HTR-8/SVneo (cell line): ENCODE results near the gene SCAMP3.
A peak's percentile ranks its signal among the peaks of the same experiment; 100 is the strongest.

Experiments
- DNase-seq: peaks from one replicate; pipeline ENCODE4 v3.0.0; 2011; ENCODE audit warnings: low spot score, mixed read lengths; ENCODE audit not compliant: insufficient read length
- FAIRE-seq: peaks from 2 replicates; lab custom pipeline; 2011; peaks lifted over from hg19 to GRCh38; lab: Jason Lieb, UNC

Gene SCAMP3

GRCh38 chr1:155286544-155286943 lies 24.4 kb upstream of the SCAMP3 start:
- FAIRE-seq: no peak

GRCh38 chr1:155285631-155286044 lies 23.5 kb upstream of the SCAMP3 start:
- DNase-seq (no peak), FAIRE-seq (no peak)

More at GRCh38 chr1:155286544-155286943, 24.4 kb upstream of the SCAMP3 start:
- DNase-seq: no peak

- FAIRE-seq (no peak), DNase-seq (no peak)
Observed at GRCh38 chr1:155285063-155285462, 22.9 kb upstream of the SCAMP3 start.

GRCh38 chr1:155284476-155284875 lies 22.3 kb upstream of the SCAMP3 start:
- DNase-seq: no peak
- FAIRE-seq: no peak

GRCh38 chr1:155282488-155283091 lies 20.4 kb upstream of the SCAMP3 start:
- DNase-seq (no peak), FAIRE-seq (no peak)

- FAIRE-seq: no peak
- DNase-seq: no peak
Observed at GRCh38 chr1:155279268-155279667, 17.1 kb upstream of the SCAMP3 start.

- no peak for DNase-seq
Observed at GRCh38 chr1:155278689-155279160, 16.6 kb upstream of the SCAMP3 start.

GRCh38 chr1:155277902-155278688 lies 15.9 kb upstream of the SCAMP3 start:
- FAIRE-seq: no peak
- peak; percentile 41 for DNase-seq

More at GRCh38 chr1:155278689-155279160, 16.6 kb upstream of the SCAMP3 start:
- no peak for FAIRE-seq

GRCh38 chr1:155277070-155277901 lies 15.1 kb upstream of the SCAMP3 start, which contains the start of gene HCN3:
Gene HCN3 (plus strand): TSS chr1:155277463. CDS start chr1:155277591, 128 bp downstream.
- no peak for FAIRE-seq

GRCh38 chr1:155273343-155274245 lies 11.4 kb upstream of the SCAMP3 start, which contains the start of gene CLK2:
Gene CLK2 (minus strand): TSS chr1:155273504. CDS start chr1:155270977, 2,527 bp downstream.
- DNase-seq (peak; percentile 93), FAIRE-seq (peak; percentile 72)

More at GRCh38 chr1:155277070-155277901, 15.1 kb upstream of the SCAMP3 start, which contains the start of gene HCN3:
- peak; percentile 92 for DNase-seq

GRCh38 chr1:155272466-155273342 lies 10.5 kb upstream of the SCAMP3 start:
- DNase-seq: peak; percentile 36
- FAIRE-seq: no peak

- DNase-seq (no peak), FAIRE-seq (no peak)
Observed at GRCh38 chr1:155269381-155269780, 7.2 kb upstream of the SCAMP3 start.

GRCh38 chr1:155268630-155269029 lies 6.5 kb upstream of the SCAMP3 start:
- DNase-seq (no peak), FAIRE-seq (no peak)

GRCh38 chr1:155267373-155267772 lies 5.2 kb upstream of the SCAMP3 start:
- no peak for DNase-seq
- no peak for FAIRE-seq

- DNase-seq: no peak
- FAIRE-seq: no peak
Observed at GRCh38 chr1:155266553-155266952, 4.4 kb upstream of the SCAMP3 start.

- FAIRE-seq (no peak), DNase-seq (no peak)
Observed at GRCh38 chr1:155263067-155263466, 907 bp upstream of the SCAMP3 start.

- DNase-seq (no peak), FAIRE-seq (no peak)
Observed at GRCh38 chr1:155261493-155261851, 688 bp downstream of the SCAMP3 start.

- FAIRE-seq (no peak), DNase-seq (no peak)
Observed at GRCh38 chr1:155260276-155260675, 1.9 kb downstream of the SCAMP3 start.
